Stimulated activated naive CD8-positive, alpha-beta T cell treated with anti-CD3 and anti-CD28 coated beads, Interleukin-15, Interleukin-2, amounts not matched to agents 100 U/mL and 50 U/mL, for 24 hours (primary cell): ENCODE results near the gene WWC1.
A peak's percentile ranks its signal among the peaks of the same experiment; 100 is the strongest.

Experiments
- ATAC-seq: fragments of 150-1000 bp; cut with Tn5 transposase; one replicate; pipeline ENCODE4 v1.10.0; 2021
- DNase-seq: peaks from one replicate; pipeline ENCODE4 v3.0.0; 2021

Gene WWC1

GRCh38 chr5:168446983-168447619 lies 155.7 kb downstream of the WWC1 start:
- ATAC-seq (no peak), DNase-seq (no peak)

GRCh38 chr5:168447808-168448207 lies 156.4 kb downstream of the WWC1 start:
- DNase-seq (no peak), ATAC-seq (no peak)

GRCh38 chr5:168449166-168449565 lies 157.7 kb downstream of the WWC1 start:
- DNase-seq, result no peak
- no peak for ATAC-seq

- DNase-seq, result no peak
- ATAC-seq, result no peak
Observed at GRCh38 chr5:168451565-168451964, 160.1 kb downstream of the WWC1 start.

- ATAC-seq, result no peak
- no peak for DNase-seq
Observed at GRCh38 chr5:168455201-168455600, 163.8 kb downstream of the WWC1 start.

GRCh38 chr5:168457542-168457941 lies 166.1 kb downstream of the WWC1 start:
- no peak for DNase-seq
- no peak for ATAC-seq

GRCh38 chr5:168460606-168461005 lies 169.2 kb downstream of the WWC1 start:
- DNase-seq (no peak), ATAC-seq (no peak)

- DNase-seq, result no peak
- no peak for ATAC-seq
Observed at GRCh38 chr5:168463081-168463480, 171.6 kb downstream of the WWC1 start.

GRCh38 chr5:168464214-168464613 lies 172.8 kb downstream of the WWC1 start:
- DNase-seq, result no peak
- no peak for ATAC-seq

GRCh38 chr5:168464641-168465040 lies 173.2 kb downstream of the WWC1 start:
- ATAC-seq (no peak), DNase-seq (no peak)

- ATAC-seq, result no peak
Observed at GRCh38 chr5:168467755-168468330, 176.4 kb downstream of the WWC1 start.

GRCh38 chr5:168468836-168469235 lies 177.4 kb downstream of the WWC1 start:
- ATAC-seq (no peak), DNase-seq (no peak)

More at GRCh38 chr5:168467755-168468330, 176.4 kb downstream of the WWC1 start:
- no peak for DNase-seq

GRCh38 chr5:168469816-168470215 lies 178.4 kb downstream of the WWC1 start:
- ATAC-seq (no peak), DNase-seq (no peak)

- DNase-seq, result no peak
- no peak for ATAC-seq
Observed at GRCh38 chr5:168471785-168472184, 180.3 kb downstream of the WWC1 start.

- DNase-seq, result no peak
- no peak for ATAC-seq
Observed at GRCh38 chr5:168472329-168472728, 180.9 kb downstream of the WWC1 start.

GRCh38 chr5:168474319-168474718 lies 182.9 kb downstream of the WWC1 start:
- no peak for DNase-seq
- no peak for ATAC-seq

- no peak for ATAC-seq
- DNase-seq, result no peak
Observed at GRCh38 chr5:168477060-168477459, 185.6 kb downstream of the WWC1 start.

- DNase-seq, result no peak
- no peak for ATAC-seq
Observed at GRCh38 chr5:168479166-168479565, 187.7 kb downstream of the WWC1 start.

GRCh38 chr5:168480601-168481000 lies 189.2 kb downstream of the WWC1 start:
- ATAC-seq (no peak), DNase-seq (no peak)

GRCh38 chr5:168481330-168481788 lies 189.9 kb downstream of the WWC1 start:
- ATAC-seq, result no peak
- no peak for DNase-seq

GRCh38 chr5:168482361-168482760 lies 190.9 kb downstream of the WWC1 start:
- DNase-seq (no peak), ATAC-seq (no peak)

- ATAC-seq, result peak; percentile 95
- DNase-seq, result peak; percentile 92
Observed at GRCh38 chr5:168486136-168486879, 194.9 kb downstream of the WWC1 start, which contains the start of gene RARS1. Gene RARS1, plus strand, starts transcription at chr5:168486471. Its CDS starts 28 bp downstream, at chr5:168486499.

- no peak for ATAC-seq
Observed at GRCh38 chr5:168489059-168489458, 197.6 kb downstream of the WWC1 start.

More at GRCh38 chr5:168489059-168489458, 197.6 kb downstream of the WWC1 start:
- DNase-seq, result no peak
